GM18867 (cell line): ENCODE results near the gene ZNF621.
A peak's percentile ranks its signal among the peaks of the same experiment; 100 is the strongest.
"Not testable (repeated sequence)": the region's sequence is repeated elsewhere in the genome, so short reads cannot be mapped to it uniquely, and the experiment has no call there.

Source experiments
- ATAC-seq: cut with Tn5 transposase; IDR thresholded peaks from one replicate; pipeline ENCODE4 v1.9.1; 2021; ENCODE audit warnings: mild to moderate bottlenecking, moderate library complexity; ENCODE audit not compliant: unreplicated experiment

Gene ZNF621

DNA sequence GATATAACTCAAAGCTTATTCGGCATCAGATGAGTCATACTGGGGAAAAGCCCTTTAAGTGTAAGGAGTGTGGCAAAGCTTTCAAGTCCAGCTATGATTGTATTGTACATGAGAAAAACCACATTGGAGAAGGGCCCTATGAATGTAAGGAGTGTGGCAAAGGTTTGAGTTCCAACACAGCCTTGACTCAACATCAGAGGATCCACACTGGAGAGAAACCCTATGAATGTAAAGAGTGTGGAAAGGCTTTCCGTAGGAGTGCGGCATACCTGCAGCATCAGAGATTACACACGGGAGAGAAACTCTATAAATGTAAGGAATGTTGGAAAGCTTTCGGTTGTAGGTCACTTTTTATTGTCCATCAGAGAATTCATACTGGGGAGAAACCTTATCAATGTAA lies 7.5 kb downstream of the ZNF621 start:
- ATAC-seq, result no peak

DNA sequence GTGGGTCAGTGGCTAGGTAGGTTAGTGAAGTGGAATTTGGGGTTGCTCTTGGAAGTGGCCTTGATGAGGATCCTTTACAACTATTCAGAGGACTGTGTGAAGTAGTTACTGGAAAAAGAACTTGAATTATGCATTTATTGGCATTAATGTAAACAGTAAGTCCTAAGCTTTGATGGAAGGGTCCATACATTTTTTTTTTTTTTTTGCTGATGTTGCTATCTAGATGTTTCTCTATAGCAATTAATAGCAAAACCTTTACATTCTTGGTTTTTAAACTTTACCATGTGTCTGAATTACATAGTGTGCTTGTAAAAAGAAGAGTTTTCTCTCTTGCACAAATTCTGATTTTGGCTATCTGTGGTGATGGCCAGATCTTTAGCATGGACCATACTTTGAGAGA lies 9.5 kb downstream of the ZNF621 start:
- ATAC-seq, result no peak

DNA sequence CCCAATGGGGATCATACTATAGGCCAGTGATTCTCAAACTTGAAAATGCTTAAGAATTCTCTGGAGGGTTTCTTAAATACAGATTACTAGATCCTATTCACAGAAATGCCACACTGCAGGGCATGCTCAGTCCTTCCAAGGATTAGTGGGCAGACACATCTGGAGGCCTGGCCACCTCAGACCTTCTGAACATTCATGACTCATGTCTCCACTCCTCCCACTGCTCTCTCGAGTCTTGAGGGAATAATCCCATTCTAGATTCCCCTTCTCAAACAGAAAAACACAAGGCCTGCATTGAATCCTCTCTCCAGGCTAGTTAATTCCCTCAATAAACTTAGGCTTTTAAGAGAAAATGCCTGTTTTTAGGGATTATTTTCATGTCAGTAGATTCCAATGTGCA lies 22.1 kb downstream of the ZNF621 start:
- no peak for ATAC-seq

DNA sequence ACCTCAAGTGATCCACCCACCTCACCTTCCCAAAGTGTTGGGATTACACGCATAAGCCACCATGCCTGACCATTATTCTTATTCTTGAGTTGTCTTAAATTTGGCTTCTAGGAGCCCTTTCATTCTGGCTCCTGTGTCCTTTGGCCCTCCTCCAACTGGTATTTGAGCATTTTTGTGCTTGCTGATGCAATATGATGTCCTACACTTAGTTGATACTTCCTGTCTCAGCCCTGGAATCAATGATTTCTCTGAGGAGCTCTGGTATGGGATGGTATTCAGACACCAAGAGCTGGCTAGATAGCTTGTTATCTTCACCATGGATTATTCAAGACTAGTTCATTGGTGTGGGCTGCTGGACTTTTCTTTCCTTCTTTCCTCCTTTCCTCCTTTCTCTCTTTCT lies 25.4 kb downstream of the ZNF621 start:
- ATAC-seq, result no peak

DNA sequence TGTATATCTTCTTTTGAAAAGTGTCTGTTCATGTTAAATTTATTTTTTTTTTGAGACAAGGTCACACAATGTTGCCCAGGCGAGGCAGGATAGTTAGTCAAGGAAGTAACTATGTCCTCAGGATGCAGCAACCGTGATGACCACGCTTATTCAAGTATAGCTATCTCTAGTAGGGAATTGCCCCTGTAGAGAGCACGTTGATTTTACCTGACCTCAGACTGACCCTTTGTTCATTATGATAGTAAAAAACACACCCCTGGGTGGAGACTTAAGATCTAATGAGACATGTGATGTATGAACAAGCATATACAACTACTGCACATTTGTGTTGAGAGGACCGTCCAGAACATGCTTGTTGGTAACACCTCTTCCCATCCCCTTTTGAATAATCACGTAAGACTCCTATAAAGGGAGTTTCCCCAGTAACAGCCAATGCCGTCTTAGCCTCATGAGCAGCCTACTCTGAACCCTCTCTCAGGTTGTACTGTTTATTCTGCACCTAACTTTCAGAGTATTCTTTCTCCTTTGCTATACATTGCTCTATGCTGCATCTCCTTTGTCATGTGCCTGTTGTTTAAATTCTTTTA lies 32.9 kb downstream of the ZNF621 start:
- ATAC-seq, result no peak

DNA sequence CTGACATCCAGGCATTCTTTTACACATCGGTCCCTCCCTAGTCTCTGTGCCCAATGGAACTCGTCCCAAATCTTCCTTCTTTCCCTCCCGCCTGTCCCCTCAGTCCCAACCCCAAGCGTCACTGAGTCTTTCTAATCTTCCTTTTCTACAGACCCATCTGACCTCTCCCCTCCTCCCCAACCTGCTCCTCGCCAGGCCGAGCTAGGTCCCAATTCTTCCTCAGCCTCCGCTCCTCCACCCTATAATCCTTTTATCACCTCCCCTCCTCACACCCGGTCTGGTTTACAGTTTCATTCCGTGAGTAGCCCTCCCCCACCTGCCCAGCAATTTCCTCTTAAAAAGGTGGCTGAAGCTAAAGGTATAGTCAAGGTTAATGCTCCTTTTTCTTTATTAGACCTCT lies 37.7 kb downstream of the ZNF621 start:
- not testable (repeated sequence) for ATAC-seq

DNA sequence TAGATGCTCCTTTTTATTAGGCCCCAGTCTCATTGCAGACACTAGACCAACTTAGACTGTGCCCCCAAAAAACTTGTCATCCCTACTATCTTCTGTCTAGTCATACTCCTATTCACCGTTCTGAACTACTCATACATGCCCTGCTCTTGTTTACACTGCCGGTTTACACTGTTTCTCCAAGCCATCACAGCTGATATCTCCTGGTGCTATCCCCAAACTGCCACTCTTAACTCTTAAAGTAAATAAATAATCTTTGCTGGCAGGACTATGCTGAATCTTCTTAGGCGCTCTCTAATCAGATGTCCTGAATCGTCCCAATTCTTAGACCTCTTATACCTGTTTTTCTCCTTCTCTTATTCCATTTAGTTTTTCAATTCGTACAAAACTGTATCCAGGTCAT lies 40.9 kb downstream of the ZNF621 start:
- not testable (repeated sequence) for ATAC-seq

DNA sequence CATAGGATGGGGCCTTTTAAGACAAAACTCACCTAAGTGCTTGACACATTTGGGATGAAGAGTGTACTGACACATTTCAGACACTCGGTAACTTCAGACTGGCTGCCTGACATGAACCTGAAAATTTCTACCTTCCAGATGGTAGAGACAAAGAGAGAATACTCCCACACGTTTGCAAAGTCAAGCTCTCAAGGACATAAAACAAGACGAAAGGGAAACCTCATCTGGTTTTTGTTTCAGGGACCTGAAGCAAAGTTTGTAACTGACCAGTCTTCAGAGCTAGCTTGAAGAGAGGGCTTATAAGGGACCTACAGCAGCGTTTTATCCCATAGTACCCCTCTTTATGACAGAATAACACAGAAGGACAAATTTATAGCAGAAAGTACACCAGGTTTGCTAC lies 41.9 kb downstream of the ZNF621 start:
- ATAC-seq, result peak; percentile 54

DNA sequence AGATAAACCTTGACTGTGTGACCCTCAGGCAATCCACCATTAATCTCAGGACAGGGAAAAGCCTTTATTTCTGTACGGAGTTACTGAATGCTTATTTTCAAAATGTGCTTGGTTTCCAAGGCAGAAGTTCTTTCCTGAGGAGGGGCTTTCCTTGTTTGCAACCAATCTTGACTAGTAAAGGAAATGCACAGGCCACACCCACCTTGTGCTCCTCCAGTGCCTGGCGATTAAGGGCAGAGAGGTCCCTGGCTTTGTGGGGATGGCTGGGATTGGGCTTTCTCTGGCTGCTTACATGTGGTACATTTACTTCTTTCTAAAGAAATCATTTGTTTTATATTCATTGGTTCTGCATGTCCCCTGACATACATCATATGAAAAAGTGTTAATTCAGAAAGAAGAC lies 47.8 kb downstream of the ZNF621 start:
- ATAC-seq, result no peak

DNA sequence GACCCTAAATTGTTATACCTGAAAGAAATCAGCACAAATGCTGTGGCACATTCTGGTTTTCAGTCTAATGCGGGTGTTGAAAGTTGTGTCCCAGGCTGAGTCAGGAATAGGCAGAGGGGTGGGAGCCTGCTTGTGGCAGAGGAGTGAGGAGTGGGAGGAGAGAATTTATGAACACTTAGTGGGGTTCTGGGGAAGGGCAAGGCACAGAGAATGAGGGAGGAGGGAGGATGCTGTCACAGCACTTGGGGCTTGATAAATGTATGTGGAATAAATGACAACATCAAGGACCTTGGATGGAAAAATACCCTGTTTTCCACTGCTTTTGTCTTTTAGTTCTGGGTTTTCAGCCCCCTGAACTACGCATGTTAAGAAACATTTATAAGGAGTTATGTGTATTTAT lies 49.3 kb downstream of the ZNF621 start:
- ATAC-seq, result no peak

DNA sequence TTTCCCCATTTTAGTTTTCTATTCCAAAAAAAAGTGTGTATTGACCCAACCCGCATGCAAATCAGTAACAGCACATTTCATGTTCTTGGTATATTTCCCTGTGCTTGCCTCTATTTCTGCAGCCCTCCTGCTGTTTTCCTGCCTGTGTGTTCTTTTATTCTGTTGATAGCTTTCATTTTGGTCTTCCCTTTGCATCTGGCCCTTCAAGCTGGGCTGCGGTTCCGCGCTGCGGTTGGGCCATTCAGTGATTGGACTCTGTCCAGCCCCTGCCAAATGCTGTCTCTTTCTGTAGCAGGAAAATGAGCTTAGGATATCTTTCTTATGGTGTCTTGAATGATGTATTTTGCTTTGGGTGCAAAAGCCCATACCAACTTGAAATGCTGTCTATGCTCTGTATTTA lies 49.9 kb downstream of the ZNF621 start:
- no peak for ATAC-seq

DNA sequence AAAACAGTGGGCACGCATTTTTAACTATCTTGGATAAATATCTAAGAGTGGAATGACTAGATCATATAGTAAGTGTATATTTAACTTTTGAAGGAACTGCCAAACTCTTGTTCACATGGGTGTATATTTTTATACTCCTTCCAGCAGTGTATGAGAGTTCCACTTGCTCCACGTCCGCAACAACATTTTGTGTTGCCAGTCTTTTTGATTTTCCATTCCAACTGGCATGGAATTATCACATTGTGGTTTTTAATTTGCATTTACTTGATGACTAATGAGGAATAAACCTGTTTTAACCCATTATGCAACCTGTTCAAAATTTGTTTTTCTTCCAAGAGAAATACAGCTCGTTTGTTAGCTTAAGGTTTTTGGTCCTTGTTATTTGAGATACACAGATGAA lies 51.6 kb downstream of the ZNF621 start:
- ATAC-seq, result no peak

DNA sequence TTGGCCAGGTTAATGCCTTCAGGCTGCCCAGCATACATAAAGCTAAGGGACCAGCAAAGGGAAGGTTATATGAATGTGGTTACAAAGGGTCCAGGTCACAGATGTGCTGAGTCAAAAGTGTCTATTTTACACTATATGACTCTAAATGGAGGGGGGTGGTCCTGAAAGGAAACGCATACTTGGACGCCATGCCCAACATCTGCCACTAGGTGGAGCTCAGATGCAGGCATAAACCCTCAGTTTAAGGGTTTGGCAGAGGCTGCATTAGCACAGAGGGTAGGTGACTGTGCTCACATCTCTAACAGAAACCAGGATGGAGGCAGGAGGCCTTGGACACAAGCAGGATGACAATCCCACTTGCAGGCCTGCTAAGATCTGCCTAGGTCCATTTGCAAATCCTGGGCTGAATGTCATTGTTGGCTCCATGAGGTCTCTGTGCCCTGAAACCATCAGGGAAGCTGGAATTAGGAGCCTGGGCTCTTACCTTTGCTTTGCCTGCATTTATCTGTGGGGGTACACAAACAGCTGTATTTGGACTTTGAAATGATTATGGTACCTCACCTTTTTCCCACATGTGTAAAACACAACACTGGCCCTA lies 55.8 kb downstream of the ZNF621 start:
- peak; percentile 80 for ATAC-seq

DNA sequence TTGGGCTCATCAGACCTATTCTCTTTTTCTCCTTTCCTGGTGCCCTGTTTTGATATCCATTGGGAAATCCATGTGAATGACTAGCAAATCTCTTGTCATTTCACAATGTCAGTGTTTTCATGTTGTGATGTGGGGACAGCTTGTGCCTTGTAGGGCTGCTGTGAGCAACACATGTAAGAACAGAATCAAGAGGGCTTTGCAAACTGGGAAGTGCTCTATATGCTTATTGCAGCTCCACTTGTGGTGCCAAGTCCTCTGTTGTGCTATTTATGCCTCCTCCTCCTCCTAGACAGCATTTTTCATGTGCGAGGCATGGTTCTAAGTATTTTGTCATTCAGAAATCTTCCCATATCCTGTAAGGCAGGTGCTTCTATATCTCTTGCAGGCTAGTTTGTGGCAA lies 56.4 kb downstream of the ZNF621 start:
- no peak for ATAC-seq

DNA sequence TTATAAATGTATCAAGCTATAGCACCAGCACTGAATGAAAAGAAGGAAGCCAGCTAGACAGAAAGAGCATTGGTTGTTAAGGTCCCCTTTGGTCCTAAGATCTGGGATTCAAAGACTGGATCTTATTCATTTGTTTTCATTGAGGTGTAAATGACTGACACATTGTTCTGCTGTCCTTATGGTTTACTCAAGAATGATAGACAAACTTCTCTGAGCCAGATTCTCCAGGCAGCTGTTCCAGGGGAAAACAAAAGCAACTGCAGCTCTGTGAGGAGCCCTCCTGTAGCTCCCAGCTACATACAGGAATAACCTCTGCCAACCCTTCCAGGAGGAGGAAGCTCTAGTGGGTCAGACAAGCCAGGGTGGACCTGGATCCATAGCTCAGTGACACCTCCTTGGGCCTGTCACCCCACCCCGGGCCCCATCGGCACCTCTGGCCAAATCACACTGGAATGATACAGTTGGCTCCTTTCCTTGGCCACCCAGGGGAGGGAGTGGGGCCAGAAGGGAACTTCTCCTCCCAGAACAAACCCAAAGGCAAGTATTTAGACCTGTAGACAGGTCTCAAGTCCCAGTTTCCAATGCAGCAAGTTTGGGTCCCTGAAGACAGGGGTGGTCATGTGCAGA lies 57.8 kb downstream of the ZNF621 start:
- no peak for ATAC-seq

DNA sequence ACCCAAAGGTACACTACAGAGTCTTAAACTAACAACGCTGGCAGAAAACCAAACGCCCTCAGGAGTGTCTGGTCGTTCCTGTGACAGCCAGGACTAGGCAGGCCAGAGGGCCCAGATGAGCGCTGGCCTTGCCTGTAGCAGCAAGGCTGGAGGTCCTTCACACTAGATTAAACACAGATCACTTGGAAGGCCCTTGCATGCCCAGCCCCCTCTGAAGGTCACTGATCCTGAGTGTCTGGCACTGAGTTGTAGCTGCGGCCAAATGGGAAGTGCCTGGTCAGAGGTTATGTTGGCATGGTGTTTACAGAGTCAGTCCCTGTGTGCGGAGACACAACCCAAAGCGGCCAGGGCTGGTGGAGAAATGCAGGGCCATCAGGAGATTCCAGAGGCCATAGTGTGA lies 58.9 kb downstream of the ZNF621 start:
- ATAC-seq, result no peak

DNA sequence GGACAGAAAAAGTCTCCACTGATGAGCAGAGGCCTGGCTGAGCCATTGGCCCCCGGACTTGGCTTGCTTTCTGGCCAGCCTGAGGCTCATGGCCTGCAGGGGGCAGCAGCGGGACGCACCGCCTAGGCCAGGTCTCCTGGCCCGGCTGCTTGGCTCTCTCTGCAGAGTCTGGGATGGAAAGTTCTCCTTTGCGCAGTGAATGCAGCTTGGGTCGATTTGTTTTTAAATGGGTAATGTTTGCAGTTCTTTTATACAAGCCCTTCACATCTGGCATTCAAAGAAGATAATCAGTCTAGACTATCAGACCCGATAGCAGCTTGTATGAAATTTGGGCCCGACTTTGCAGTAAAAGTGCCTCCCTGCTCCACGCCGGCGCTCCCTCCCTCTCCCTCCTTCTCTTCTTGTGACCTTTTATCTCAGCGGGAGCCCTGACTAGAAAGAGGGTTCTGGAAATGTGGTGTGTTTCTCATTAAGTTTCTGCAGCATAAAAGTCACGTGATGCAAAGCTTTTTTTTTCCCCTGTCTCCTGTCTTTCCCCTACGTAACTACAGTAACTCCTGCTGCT lies 59.9 kb downstream of the ZNF621 start:
- peak; percentile 75 for ATAC-seq

DNA sequence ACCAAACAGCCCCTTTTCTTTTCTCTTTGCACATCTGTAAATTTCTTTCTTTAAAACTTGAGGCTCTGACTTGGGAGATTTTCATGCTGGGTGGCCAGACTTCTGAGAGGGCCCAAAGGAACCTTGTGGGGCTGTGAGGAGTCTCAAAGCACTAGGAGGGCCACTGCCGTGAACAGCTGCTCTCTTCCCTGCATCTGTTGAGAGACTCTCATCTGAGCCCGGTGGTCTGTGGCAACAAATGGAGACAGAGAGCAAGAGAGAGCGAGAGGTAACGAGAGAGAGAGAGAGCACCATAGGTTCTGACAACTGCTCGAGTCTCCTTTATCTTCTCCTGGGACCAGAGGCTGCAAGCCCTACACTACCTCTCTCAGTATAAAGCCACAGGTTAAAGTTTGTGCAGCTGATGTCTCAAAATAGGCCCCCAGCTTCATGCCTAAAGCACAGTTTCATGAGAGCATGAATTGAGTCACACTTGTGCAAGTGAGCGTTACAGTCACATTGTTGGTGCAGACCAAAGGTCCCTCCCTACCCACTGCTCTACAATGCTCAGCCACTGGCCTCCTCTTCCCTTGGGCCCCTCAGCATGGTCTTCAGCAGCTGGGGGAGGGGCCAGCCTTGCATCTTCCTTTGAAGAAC lies 60.7 kb downstream of the ZNF621 start:
- peak; percentile 49 for ATAC-seq

DNA sequence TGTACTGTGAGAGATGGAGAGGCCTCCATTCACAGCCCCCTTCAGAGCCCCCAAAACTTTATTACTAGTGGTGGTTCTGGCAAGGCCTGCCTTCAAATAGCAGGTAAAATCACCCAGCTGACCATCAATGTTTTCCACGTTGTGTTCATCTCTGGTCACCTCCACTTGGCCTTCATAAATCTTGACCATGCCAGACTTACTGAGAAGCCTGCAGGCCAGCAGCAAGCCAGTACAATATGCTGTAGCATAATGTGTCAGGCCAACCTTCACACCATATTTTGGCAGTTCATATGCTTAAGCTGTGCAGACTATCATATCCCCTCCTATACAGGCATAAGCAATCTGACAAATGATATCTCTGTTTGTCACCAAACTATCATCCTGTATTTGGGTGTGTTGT lies 62.1 kb downstream of the ZNF621 start:
- ATAC-seq, result no peak

DNA sequence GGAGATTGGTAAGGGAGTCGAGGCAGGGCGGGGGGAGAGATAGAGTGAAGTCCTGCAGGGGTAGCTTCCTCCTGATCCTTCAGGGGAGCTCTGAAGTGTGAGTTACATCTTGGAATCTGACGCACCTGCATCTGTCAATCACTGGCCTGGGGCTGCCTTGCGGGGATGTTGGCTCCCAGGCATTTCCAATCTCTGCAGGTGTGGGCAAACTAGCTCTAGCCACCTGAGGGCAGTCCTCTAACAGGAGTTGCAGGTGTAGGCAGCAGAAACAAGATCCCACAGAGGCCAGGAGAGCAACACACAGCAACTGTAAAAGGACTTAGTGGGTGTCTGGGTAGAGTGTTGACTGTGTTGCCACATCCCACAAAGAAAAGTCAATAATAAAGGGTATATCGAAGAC lies 63.6 kb downstream of the ZNF621 start:
- no peak for ATAC-seq
